ENCODE data around the gene TIE1. TPM values are rescaled to one million over a fixed set of nuclear protein-coding genes. Genes with fewer than 3 reads are reported as not detected.

TIE1 gene
- 3.5 and 6.2 TPM in 2 replicates for total RNA-seq (ENCODE audit: low replicate concordance)

GRCh38 chr1:43300378-43301094 is at the start of gene TIE1:
Gene TIE1 (plus strand): TSS chr1:43300982. CDS start chr1:43301072, 90 bp downstream.

DNA sequence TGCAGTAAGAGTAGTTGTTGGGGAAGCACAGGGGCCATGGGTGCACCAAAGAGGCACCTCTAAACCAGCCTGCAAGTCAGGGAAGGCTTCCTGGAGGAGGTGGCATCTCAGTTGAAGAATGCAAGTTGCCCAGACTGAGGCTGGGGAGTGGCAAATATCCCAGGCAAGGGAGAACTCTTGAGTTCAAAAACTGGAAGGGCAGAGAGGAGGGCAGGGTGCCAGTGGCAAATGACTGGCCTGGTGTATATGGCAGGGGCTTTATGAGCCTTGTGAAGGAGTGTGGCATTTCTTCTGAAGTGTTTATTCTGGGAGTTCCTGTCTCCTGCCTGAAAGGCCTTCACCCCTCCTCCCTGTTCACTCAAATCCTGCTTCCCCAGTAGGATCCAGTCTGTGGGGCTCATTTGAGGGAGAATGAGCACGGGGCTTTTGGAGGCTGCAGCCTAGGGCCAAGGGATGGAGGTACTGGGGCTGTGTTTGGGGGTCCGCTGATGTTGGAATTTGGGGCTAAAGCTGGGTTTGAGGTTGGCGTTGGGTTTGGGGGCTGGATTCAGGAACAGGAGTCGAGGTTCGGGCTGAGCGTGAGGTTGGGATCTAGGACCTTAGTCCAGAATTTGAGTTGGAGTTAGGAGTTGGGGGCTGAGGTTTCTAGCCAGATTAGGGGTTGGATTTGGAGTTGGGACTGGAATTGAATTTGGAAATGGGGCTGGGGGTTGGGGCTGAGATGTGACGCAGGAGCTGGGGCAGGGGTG is 31.0 kb upstream of the TIE1 start, which contains the start of gene TMEM125:
TSS of gene TMEM125 (plus strand) at position 357 of the 749 bp plus-strand sequence. CDS start 2,740 bp downstream, outside the sequence.

DNA sequence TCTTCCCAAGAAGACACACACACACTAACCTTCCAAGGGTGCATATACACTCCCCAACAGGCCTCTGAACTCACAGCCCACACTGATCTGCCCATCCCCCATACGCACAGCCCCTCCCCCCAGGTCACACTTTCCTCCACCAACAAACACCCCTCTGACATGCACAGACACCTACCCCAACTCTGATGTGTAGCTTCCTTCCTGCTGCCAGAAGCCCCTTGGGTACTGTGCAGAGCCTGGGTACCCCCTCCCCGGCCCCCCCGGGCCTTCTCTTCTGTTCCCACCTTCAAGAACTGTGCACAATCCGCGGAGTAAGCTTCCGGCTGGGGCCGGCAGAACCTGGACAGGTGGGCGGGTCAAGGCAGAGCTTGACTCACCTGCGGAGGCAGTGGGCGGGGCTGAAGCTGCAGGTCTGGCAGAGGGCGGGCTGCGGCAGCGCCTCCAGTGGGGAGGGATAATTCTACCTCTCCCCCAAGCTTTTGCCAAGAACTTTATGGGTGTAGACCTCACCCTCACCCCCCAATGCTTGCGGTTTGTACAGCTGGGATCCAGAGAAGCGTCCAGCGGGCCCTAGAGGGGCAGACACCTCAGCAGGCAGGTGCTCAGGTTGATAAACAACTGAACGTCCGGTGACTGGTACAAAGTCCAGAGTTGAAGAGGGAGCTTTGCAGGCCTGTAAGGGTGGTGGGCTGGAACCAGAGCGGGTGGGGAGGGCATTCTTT is 15.4 kb upstream of the TIE1 start, which contains the start of gene C1orf210:
TSS of gene C1orf210 (minus strand) at position 313 of the 722 bp plus-strand sequence. CDS start 2,311 bp downstream, outside the sequence.

DNA sequence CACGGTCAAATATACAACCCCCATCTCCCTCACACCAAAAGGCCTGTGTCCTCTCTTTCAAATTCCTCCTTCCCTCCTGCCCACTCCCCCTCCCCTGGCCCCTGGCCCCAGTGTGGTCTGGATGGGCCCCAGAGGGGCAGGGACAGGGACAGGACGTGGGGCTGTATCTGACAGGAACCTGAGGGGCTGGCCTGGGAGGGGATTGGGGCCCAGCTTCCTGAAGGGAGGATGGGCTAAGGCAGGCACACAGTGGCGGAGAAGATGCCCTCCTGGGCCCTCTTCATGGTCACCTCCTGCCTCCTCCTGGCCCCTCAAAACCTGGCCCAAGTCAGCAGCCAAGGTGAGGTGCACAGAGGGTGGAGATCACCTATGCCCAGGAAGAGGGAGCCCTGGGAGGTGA is 36.8 kb downstream of the TIE1 start, which contains the start of gene MPL:
TSS of gene MPL (plus strand) at position 231 of the 400 bp plus-strand sequence. CDS start at position 262, 31 bp downstream.

GRCh38 chr1:43358746-43359693 is 58.2 kb downstream of the TIE1 start, which contains the start of gene CDC20:
Gene CDC20 (plus strand): TSS chr1:43358981. CDS start chr1:43359216, 235 bp downstream.

GRCh38 chr1:43367904-43368645 is 67.3 kb downstream of the TIE1 start, which contains the start of gene ELOVL1:
Gene ELOVL1 (minus strand): TSS chr1:43368011. CDS start chr1:43365609, 2,402 bp downstream.

Other genes with a start within 250 kb of the TIE1 start
- gene EBNA1BP2, start 128.7 kb upstream of the TIE1 start, total RNA-seq (ENCODE audit: low replicate concordance): 29.8 and 97.4 TPM in 2 replicates
- gene CFAP57, start 128.7 kb upstream of the TIE1 start, total RNA-seq (ENCODE audit: low replicate concordance): 0.12 and 0.15 TPM in 2 replicates
- gene TMEM125, start 31.0 kb upstream of the TIE1 start, total RNA-seq (ENCODE audit: low replicate concordance): 0.15 TPM in 1 of 2 replicates, not detected in the other
- gene C1orf210, start 15.4 kb upstream of the TIE1 start, total RNA-seq (ENCODE audit: low replicate concordance): 0.35 TPM in 1 of 2 replicates, not detected in the other
- not detected in 2 replicates for gene MPL, start 36.8 kb downstream of the TIE1 start, total RNA-seq (ENCODE audit: low replicate concordance)
- gene CDC20, start 58.0 kb downstream of the TIE1 start, total RNA-seq (ENCODE audit: low replicate concordance): 1.1 and 18.9 TPM in 2 replicates
- 38.0 and 56.0 TPM in 2 replicates for gene ELOVL1, start 67.0 kb downstream of the TIE1 start, total RNA-seq (ENCODE audit: low replicate concordance)
- 44.8 and 69.4 TPM in 2 replicates for gene MED8, start 88.8 kb downstream of the TIE1 start, total RNA-seq (ENCODE audit: low replicate concordance)
- gene SZT2, start 88.9 kb downstream of the TIE1 start, total RNA-seq (ENCODE audit: low replicate concordance): 18.0 and 34.6 TPM in 2 replicates
- gene HYI, start 152.9 kb downstream of the TIE1 start, total RNA-seq (ENCODE audit: low replicate concordance): 8.4 and 96.7 TPM in 2 replicates
- 96.6 and 123 TPM in 2 replicates for gene PTPRF, start 229.9 kb downstream of the TIE1 start, total RNA-seq (ENCODE audit: low replicate concordance)